Hepatocyte (in vitro differentiated cells): ENCODE data around the gene MAB21L3.

ENCODE experiments used
- EZH2phosphoT487 ChIP-seq: fragments of 200-600 bp; sonication (generic); IDR thresholded peaks from one replicate; pipeline ENCODE4 v1.6.1; 2018; ENCODE audit warnings: antibody characterized with exemption, mild to moderate bottlenecking, low read depth, moderate library complexity; ENCODE audit not compliant: unreplicated experiment, severe bottlenecking
- TF ChIP-seq, protein P1 (sequence below): fragments of 200-600 bp; sonication (generic); IDR thresholded peaks from 2 replicates; pipeline ENCODE4 v1.5.1; 2016; ENCODE audit warnings: antibody characterized with exemption, mild to moderate bottlenecking; ENCODE audit not compliant: poor library complexity

GRCh38 chr1:116107371-116107770, 3.8 kb upstream of the MAB21L3 start:
- no peak for TF ChIP-seq EZH2phosphoT487
- TF ChIP-seq, protein P1, sequence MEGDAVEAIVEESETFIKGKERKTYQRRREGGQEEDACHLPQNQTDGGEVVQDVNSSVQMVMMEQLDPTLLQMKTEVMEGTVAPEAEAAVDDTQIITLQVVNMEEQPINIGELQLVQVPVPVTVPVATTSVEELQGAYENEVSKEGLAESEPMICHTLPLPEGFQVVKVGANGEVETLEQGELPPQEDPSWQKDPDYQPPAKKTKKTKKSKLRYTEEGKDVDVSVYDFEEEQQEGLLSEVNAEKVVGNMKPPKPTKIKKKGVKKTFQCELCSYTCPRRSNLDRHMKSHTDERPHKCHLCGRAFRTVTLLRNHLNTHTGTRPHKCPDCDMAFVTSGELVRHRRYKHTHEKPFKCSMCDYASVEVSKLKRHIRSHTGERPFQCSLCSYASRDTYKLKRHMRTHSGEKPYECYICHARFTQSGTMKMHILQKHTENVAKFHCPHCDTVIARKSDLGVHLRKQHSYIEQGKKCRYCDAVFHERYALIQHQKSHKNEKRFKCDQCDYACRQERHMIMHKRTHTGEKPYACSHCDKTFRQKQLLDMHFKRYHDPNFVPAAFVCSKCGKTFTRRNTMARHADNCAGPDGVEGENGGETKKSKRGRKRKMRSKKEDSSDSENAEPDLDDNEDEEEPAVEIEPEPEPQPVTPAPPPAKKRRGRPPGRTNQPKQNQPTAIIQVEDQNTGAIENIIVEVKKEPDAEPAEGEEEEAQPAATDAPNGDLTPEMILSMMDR = no peak
